PC-9 (cell line): ENCODE data around the gene GRIK3.
"Not testable (repeated sequence)": the region's sequence is repeated elsewhere in the genome, so short reads cannot be mapped to it uniquely, and the experiment has no call there.

Source experiments
- CTCF ChIP-seq: fragments of 200-600 bp; sonication (generic); conservative IDR thresholded peaks from 2 replicates; pipeline ENCODE4 v1.6.1; 2017; ENCODE audit warnings: mixed run types, antibody characterized with exemption, mild to moderate bottlenecking, moderate library complexity
- EZH2 ChIP-seq: fragments of 200-600 bp; sonication (generic); IDR thresholded peaks from 2 replicates; pipeline ENCODE4 v1.8.0; 2017; ENCODE audit warnings: antibody characterized with exemption, low read depth

GRCh38 chr1:36916542-36916941 is 117.8 kb downstream of the GRIK3 start:
- not testable (repeated sequence) for TF ChIP-seq EZH2, CTCF
